Stimulated activated CD8-positive, alpha-beta memory T cell treated with anti-CD3 and anti-CD28 coated beads, Interleukin-7, amount 100 ng/mL, for 48 hours (primary cell): ENCODE results near the gene ZKSCAN3.
A peak's percentile ranks its signal among the peaks of the same experiment; 100 is the strongest.
"Not testable (repeated sequence)": the region's sequence is repeated elsewhere in the genome, so short reads cannot be mapped to it uniquely, and the experiment has no call there.

Source experiments
- DNase-seq, 2 donors: peaks; one replicate each; pipeline ENCODE4 v3.0.0-alpha.2; 2020; ENCODE audit warnings: low read depth in 1 of 2; ENCODE audit errors: extremely low read depth in 1 of 2

The ZKSCAN3 gene

DNA sequence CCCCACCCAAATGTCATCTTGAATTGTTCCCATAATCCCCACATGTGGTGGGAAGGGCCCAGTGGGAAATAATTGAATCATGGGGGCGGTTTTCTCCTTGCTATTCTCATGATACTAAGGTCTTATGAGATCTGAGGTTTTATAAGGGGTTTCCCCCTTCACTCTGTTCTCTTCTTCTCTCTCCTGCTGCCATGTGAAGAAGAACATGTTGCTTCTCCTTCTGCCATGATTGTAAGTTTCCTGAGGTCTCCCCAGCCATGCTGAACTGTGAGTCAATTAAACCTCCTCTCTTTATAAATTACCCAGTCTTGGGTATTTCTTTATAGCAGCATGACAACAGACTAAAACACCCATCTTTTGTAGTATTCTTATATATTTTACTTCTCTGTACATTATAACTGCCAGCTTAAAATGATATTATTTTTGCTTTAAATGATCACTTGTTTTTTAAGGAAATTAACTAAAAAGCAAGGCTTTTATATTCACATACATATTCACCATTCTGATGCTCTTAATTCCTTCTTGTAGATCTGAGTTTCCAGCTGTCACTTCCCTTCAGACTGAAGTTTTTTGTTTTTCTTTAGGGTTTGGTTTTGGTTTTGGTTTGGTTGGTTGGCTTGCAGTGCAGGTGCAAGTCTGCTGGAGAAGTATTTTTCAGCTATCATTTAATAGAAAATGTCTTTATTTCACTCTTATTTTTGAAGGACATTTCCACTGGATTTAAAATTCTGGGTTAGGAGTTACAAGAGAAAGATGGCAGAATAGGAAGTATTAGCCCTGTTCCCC, 9.2 kb upstream of the ZKSCAN3 start:
- DNase-seq = no peak

- no peak for DNase-seq
Measured at GRCh38 chr6:28343898-28344677, 5.7 kb upstream of the ZKSCAN3 start.

DNA sequence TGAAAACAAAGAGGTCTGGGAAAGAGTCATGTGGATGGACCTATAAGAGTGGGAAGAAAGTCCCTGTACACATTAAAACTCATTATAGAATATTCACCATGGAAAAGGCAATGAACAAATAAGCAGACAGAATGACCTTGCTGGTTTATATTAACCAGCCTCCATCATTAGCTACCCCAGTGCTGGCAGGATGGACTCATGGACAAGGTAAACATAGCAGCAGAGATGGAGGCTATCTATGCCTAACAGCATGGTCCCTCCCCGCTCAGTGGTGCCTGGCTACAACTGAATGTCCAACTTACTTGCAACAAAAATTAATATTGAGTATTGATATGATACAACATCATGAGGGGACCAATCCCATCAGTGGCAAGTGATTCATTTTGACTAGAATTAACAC, 4.5 kb upstream of the ZKSCAN3 start:
- DNase-seq = no peak

- no peak for DNase-seq
Measured at GRCh38 chr6:28347119-28347518, 2.6 kb upstream of the ZKSCAN3 start.

DNA sequence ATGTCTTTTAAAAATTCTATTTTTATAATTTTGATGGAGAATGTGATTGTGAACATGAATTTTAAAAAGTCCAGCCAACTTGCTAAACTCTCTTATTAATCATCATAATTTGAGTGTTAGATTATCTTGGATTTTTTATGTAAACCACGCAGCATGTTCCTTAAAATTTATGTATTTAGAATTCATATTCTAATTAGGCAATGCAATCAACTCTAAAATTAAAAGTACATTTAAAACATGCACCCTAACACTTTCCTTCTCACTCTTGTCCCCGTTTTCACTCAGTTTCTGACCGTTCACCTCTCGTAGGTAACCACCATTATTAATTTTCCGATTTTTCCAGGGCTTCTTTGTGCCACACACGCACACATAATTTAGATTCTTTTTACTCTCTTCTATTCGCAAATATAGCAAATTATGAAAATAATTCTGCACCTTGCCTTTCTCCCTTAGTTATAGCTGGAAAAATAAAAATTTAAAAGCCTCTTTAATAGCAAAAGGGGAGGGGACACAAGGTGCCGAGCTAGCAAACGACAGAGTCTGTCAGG, 329 bp upstream of the ZKSCAN3 start:
- DNase-seq = no peak

- DNase-seq = no peak
Measured at GRCh38 chr6:28351087-28351486, 1.3 kb downstream of the ZKSCAN3 start.

GRCh38 chr6:28351493-28351925, 1.8 kb downstream of the ZKSCAN3 start:
- no peak for DNase-seq

DNA sequence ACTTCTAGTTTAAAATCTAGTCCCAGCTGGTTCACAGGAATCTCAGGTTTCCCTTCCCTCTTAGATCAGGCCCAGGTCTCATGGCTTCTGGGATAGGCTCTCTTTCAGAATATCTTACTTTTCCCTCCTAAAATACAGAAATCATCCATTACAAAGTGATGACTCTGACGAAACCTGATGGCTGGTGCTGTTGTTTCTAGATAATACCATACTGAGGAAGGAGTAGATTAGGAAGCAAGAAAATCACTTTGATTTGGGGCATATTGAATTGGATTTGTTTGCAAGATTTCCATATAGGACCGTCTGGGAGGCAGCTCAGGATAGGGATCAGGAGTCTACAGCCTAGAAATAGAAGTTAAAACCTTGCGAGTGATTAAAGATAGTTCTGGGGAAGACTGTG, 3.6 kb downstream of the ZKSCAN3 start:
- no peak for DNase-seq

DNA sequence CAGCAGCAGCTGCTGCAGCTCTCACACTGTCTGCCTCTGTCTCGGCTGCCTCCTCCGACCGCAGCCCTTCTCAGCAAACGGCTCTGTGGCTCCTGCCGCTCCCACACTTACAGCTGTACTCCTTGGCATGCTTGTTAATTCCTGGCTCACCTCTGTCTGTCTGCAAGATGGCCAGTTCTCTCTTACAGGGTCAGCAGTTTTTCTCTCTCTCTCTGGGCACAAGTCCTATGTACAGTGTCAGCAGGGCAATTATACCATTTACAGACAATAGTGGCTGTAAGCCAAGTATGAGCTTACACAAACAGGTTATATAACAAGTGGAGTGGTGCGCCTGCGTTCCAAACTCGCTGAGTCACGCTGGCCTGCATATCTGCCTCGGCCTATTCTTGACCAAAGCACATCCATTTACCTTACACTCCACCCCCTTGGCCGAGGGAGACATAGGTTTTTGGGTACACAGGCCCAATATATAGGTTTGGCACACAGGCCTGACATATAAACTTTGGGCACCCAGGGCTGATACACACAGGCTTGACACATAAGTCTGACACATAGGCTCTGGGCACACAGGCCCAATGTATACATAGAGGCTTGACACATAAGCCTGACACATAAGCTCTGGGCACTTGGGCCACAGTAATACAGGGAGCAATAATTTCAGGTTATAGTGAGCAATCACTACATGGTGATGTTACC, 4.4 kb downstream of the ZKSCAN3 start:
- DNase-seq = no peak

DNA sequence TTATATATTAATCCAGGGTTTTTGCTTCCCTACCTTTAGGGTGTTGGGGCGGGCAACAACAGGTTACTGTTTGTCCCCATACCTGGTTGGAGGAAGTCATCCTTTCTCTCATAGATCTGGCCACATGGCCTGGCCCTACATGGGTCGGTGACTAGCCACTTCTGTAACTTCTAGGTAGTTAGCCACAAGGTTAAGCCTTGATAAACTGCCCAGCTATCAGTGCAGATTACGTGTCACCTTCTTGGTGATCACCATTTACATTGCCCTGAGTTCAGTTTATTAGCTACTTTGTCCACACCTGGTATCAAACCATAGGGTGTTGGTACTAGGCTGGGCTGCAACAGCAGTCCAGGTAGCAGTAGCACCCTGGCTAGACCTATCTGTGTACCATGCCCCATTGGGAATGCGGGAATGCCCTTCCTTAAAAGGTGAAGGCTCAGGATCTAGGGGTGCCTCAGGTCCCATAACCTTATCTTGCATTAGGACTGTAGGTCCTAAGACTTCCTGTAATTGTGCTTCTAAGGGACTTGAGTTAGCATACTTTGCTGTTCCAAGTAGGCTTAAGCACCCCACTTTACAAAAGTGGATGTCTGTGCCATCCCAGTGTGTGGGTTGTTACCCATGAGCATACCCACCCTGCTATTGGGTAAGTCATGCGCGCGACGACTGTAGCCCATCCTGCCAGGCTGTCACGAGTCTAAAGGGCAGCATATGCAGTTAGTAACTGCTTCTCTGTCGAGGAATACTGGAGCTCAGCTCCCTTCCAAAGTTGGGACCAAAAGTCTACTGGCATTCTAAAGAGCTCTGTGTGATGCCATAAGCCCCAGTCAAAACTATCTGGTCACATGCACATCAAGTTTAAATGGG, 5.2 kb downstream of the ZKSCAN3 start:
- no peak for DNase-seq

DNA sequence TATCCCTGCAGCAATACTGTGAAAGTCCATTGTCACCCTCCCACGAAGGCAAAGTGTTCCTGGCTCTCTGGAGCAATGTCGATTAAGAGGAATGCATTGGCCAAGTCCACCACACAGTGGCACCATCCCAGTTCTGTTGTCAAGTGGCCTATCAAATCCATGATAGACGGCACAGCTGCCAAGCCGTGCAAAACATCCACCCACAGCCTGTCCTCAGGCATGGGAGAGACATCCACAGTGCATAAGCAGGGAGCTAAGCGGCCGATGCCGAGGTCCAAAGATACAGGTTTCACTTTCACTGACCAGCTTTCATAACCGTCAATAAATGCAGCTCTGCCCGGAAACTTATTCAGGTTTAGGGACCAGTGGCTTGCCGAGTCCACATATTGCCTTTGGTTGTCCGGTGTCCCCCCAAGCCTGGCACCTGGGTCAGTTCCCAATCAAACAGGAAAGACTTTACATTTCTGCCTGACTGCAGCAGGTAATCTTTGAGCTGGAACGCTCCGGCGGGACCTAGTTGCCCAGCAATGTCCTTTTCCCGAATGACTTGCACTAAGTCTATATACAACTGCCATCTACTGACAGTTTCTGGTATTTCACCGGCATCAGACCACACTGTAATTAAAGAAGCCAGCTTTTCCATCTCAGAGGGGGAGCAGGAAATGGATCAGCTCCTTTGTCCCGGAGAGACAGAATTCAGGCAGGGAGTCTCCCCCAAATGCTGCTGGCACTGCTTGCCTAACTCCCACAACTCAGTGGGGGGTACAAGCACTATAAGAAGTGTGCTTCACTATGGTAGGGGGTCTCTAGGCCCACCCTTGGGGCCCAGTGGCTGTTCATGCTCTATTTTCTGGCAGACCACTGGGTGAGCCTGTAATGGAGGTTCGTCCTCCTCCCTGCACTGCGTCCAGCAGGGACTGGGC, 6.3 kb downstream of the ZKSCAN3 start:
- peak in 1 of 2 donors; percentile 41 for DNase-seq

DNA sequence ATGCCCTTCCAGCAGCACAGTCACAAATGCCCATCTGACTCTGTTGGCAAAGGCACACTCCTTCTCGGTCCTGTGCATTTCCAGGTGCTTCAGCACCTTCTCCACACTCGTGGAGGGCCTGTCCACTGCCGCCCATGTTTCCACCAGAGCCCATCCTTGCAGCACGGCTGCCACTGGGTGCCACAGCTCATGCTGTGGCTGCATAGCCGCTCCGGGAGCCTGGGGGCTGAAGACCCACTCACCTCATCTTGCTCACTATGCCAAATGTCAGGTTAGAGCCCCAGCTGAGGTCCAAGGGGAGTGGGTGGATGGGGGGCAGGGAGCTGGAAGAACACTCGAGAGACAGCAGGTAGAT, 6.9 kb downstream of the ZKSCAN3 start:
- DNase-seq = no peak

DNA sequence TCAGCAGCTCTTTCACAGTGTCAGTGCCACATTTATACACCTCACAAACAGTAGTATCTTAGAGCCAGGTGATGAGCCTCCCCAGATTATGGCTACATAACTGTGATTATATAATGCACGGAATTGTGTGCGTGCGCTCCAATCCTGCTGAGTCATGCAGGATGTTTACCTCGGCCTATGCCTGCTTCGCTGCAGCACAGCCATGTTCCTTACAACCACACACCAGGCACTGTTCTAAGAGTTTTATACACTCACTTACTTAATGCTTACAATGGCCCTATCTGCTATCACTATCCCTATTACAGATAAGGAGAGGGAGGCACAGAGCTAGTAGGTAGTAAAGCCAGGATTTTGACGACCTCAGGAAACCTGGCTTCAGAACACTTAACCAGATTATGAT, 7.3 kb downstream of the ZKSCAN3 start:
- DNase-seq = no peak

GRCh38 chr6:28359562-28359961, 9.8 kb downstream of the ZKSCAN3 start:
- DNase-seq = not testable (repeated sequence)

- no peak for DNase-seq
Measured at GRCh38 chr6:28360961-28361360, 11.2 kb downstream of the ZKSCAN3 start.

DNA sequence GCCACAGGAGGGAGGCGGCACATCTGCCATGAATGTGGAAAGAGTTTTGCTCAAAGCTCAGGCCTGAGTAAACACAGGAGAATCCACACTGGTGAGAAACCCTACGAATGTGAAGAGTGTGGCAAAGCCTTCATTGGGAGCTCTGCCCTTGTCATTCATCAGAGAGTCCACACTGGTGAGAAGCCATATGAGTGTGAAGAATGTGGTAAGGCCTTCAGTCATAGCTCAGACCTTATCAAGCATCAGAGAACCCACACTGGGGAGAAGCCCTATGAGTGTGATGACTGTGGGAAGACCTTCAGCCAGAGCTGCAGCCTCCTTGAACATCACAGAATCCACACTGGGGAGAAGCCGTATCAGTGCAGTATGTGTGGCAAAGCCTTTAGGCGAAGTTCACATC, 15.8 kb downstream of the ZKSCAN3 start:
- DNase-seq = not testable (repeated sequence)

DNA sequence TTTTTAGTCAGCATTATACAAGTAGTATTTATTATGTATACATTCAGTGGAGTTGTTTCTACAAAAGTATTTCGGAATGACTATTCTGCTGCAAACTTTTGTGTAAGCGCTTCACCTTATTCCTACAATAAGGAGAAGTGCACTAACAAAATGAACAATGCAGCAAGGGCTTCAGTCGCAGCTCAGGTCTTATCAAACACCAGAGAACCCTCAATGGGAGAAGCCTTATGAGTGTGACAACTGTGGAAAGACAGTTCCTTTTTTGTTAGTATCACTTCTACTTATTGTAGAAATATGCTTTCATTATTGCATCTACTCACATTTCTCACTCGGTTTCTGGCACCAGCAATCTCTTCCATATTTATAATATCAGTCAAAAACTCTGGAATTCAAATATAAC, 18.8 kb downstream of the ZKSCAN3 start:
- no peak for DNase-seq

- DNase-seq = no peak
Measured at GRCh38 chr6:28369463-28369862, 19.7 kb downstream of the ZKSCAN3 start.

GRCh38 chr6:28370440-28370839, 20.7 kb downstream of the ZKSCAN3 start:
- DNase-seq = no peak
